NCI-H128 (cell line): ENCODE data around the gene POU2AF3.

Experiments
- DNase-seq: peaks from one replicate; lab custom pipeline; 2025; ENCODE audit not compliant: unreplicated experiment; lab: John Stamatoyannopoulos, UW

POU2AF3 gene

GRCh38 chr11:111325259-111325658 lies 26.9 kb downstream of the POU2AF3 start:
- DNase-seq = no peak

GRCh38 chr11:111326824-111327223 lies 28.5 kb downstream of the POU2AF3 start:
- no peak for DNase-seq

- DNase-seq = no peak
Measured at GRCh38 chr11:111327908-111328624, 29.7 kb downstream of the POU2AF3 start.

- DNase-seq = no peak
Measured at GRCh38 chr11:111329306-111330204, 31.2 kb downstream of the POU2AF3 start.

GRCh38 chr11:111330234-111330893 lies 32.0 kb downstream of the POU2AF3 start:
- DNase-seq = no peak

GRCh38 chr11:111331711-111332479 lies 33.5 kb downstream of the POU2AF3 start:
- no peak for DNase-seq

- no peak for DNase-seq
Measured at GRCh38 chr11:111334532-111335502, 36.5 kb downstream of the POU2AF3 start.

GRCh38 chr11:111335549-111335948 lies 37.2 kb downstream of the POU2AF3 start:
- no peak for DNase-seq

- no peak for DNase-seq
Measured at GRCh38 chr11:111336062-111336461, 37.7 kb downstream of the POU2AF3 start.

GRCh38 chr11:111336582-111337256 lies 38.4 kb downstream of the POU2AF3 start:
- DNase-seq = no peak

- DNase-seq = no peak
Measured at GRCh38 chr11:111339758-111340388, 41.5 kb downstream of the POU2AF3 start.

GRCh38 chr11:111342329-111342728 lies 44.0 kb downstream of the POU2AF3 start:
- DNase-seq = no peak

GRCh38 chr11:111344032-111344431 lies 45.7 kb downstream of the POU2AF3 start:
- no peak for DNase-seq

- DNase-seq = no peak
Measured at GRCh38 chr11:111347002-111347722, 48.8 kb downstream of the POU2AF3 start.

GRCh38 chr11:111347723-111348115 lies 49.4 kb downstream of the POU2AF3 start:
- no peak for DNase-seq

- DNase-seq = no peak
Measured at GRCh38 chr11:111348147-111348546, 49.8 kb downstream of the POU2AF3 start.

- DNase-seq = no peak
Measured at GRCh38 chr11:111349191-111349695, 50.9 kb downstream of the POU2AF3 start.

- no peak for DNase-seq
Measured at GRCh38 chr11:111350811-111351210, 52.5 kb downstream of the POU2AF3 start.
